ENCODE data around the gene OTOG.

DNA sequence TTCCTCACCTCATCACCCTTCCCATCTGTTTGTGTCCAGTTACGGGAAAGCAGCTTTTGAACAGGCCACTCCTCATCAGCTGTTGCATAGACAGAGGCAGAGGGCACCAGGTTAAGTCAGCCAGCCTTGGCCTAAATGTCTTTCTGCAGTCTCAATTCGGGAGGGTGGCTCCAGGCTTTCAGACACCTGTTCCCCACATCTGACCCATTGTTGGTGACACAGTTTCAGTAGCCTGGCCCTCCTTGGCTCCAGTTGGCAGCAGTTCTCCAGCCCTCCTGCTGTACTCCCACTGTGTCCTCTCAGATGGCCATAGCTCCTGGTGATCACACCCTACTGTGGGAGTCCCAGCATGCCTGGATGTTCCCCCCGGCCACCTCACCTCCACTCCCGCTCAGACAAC is 101.5 kb downstream of the OTOG start:
- TF ChIP-seq CTCF (conservative IDR thresholded peaks at IDR 0.05; ENCODE audit: low read depth, low read length) (no peak), EZH2 (IDR thresholded peaks at IDR 0.05; ENCODE audit: low read length, unreplicated experiment) (no peak)
